Loucy (cell line): ENCODE results near the gene SHISA6.

Experiments
- H2AFZ ChIP-seq: fragments of 200-600 bp; sonication (generic); 2 replicates; pipeline ENCODE4 v1.6.0; 2016; ENCODE audit warnings: antibody characterized with exemption, mild to moderate bottlenecking, low read length, moderate library complexity
- H3F3A ChIP-seq: fragments of 200-600 bp; 2 replicates; pipeline ENCODE4 v1.6.0; 2016; ENCODE audit warnings: antibody characterized with exemption, low read depth, mild to moderate bottlenecking
- H3K27me3 ChIP-seq: fragments of 200-600 bp; sonication (generic); 2 replicates; pipeline ENCODE4 v1.6.1; 2014; ENCODE audit warnings: low read length, mild to moderate bottlenecking; ENCODE audit not compliant: insufficient read depth, poor library complexity, severe bottlenecking
- H3K36me3 ChIP-seq: fragments of 200-600 bp; sonication (generic); 2 replicates; pipeline ENCODE4 v1.6.1; 2016; ENCODE audit warnings: low read length; ENCODE audit not compliant: insufficient read depth
- H3K4me1 ChIP-seq: fragments of 200-600 bp; sonication (generic); 2 replicates; pipeline ENCODE4 v1.5.1; 2014; ENCODE audit warnings: low read length, mild to moderate bottlenecking; ENCODE audit not compliant: insufficient read depth, poor library complexity, severe bottlenecking
- H3K4me2 ChIP-seq: fragments of 200-600 bp; sonication (generic); 2 replicates; pipeline ENCODE4 v1.6.0; 2014; ENCODE audit warnings: antibody characterized with exemption, low read length, low read depth, mild to moderate bottlenecking; ENCODE audit not compliant: poor library complexity, severe bottlenecking
- H3K4me3 ChIP-seq: fragments of 200-600 bp; sonication (generic); 2 replicates; pipeline ENCODE4 v1.5.1; 2014; ENCODE audit warnings: low read length, mild to moderate bottlenecking, mixed read lengths; ENCODE audit not compliant: poor library complexity, severe bottlenecking
- H3K79me2 ChIP-seq: fragments of 200-600 bp; sonication (generic); 2 replicates; pipeline ENCODE4 v1.6.1; 2014; ENCODE audit warnings: low read length; ENCODE audit not compliant: insufficient read depth
- H3K9ac ChIP-seq: fragments of 200-600 bp; sonication (generic); 2 replicates; pipeline ENCODE4 v1.6.0; 2014; ENCODE audit warnings: mild to moderate bottlenecking, low read depth, low read length, moderate library complexity; ENCODE audit not compliant: poor library complexity, severe bottlenecking
- H3K9me2 ChIP-seq: fragments of 200-600 bp; sonication (generic); replicated peaks from 2 replicates; pipeline ENCODE4 v1.6.1; 2016; ENCODE audit warnings: low read depth, low read length, mixed read lengths
- H3K9me3 ChIP-seq: fragments of 200-600 bp; sonication (generic); 2 replicates; pipeline ENCODE4 v1.6.1; 2014; ENCODE audit warnings: mild to moderate bottlenecking, antibody characterized with exemption, low read length, low read depth; ENCODE audit not compliant: insufficient read depth
- H4K20me1 ChIP-seq: fragments of 200-600 bp; sonication (generic); 2 replicates; pipeline ENCODE4 v1.6.0; 2014; ENCODE audit warnings: antibody characterized with exemption, low read length, mild to moderate bottlenecking; ENCODE audit not compliant: insufficient read depth, poor library complexity, severe bottlenecking
- EZH2phosphoT487 ChIP-seq: fragments of 200-600 bp; IDR thresholded peaks from 2 replicates; pipeline ENCODE4 v1.6.1; 2018; ENCODE audit warnings: antibody characterized with exemption, mild to moderate bottlenecking, moderate library complexity, borderline replicate concordance
- TF ChIP-seq, protein P1 (sequence below): fragments of 200-600 bp; sonication (generic); conservative IDR thresholded peaks from 2 replicates; pipeline ENCODE4 v1.5.1; 2014; ENCODE audit warnings: mild to moderate bottlenecking, antibody characterized with exemption, low read length

Gene SHISA6

DNA sequence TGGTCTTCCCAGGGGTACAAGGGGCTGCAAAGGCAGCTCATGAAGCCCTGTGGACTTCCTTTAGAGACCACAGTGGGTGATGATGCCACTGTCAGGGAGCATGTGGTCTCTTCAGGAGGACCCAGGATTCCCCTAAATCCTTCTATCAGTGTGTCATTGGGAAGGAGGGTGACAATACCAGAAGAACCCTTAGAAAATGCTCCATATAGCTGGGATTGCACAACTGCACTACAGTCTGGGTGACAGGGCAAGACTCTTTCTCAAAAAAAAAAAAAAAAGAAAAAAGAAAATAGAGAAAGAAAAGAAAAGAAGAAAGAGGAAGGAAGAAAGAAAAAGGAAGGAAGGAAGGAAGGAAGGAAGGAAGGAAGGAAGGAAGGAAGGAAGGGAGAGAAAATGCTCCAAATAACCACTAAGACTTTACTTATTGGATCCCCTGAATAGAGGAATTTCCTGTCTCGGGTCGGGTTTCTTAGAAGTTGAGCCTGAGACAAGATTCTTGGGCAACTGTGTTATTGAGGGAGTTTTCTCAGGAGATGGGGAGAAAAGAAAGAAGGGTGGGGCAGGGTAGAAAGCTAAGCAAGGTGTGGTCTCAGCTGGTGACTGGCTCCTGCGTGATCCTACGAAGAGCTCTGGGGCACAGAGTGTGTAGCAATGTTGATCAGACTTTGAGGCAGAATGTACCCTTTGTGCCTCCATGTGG lies 274.1 kb downstream of the SHISA6 start:
- Histone ChIP-seq H3K9me2 (no peaks in the 10 kb centered on the region), H3K36me3 (no peaks in the 10 kb centered on the region), H3K27me3 (no peaks in the 10 kb centered on the region), H2AFZ (no peak overlapping the region), H3F3A (no peaks in the 10 kb centered on the region), H3K4me3 (no peak overlapping the region), H3K79me2 (no peaks in the 10 kb centered on the region), H3K4me2 (no peak overlapping the region), H4K20me1 (no peaks in the 10 kb centered on the region), H3K9ac (no peak overlapping the region), H3K9me3 (no peaks in the 10 kb centered on the region; the same call in 1 of the 2 replicates), H3K4me1 (no peaks in the 10 kb centered on the region)
- TF ChIP-seq, protein P1, sequence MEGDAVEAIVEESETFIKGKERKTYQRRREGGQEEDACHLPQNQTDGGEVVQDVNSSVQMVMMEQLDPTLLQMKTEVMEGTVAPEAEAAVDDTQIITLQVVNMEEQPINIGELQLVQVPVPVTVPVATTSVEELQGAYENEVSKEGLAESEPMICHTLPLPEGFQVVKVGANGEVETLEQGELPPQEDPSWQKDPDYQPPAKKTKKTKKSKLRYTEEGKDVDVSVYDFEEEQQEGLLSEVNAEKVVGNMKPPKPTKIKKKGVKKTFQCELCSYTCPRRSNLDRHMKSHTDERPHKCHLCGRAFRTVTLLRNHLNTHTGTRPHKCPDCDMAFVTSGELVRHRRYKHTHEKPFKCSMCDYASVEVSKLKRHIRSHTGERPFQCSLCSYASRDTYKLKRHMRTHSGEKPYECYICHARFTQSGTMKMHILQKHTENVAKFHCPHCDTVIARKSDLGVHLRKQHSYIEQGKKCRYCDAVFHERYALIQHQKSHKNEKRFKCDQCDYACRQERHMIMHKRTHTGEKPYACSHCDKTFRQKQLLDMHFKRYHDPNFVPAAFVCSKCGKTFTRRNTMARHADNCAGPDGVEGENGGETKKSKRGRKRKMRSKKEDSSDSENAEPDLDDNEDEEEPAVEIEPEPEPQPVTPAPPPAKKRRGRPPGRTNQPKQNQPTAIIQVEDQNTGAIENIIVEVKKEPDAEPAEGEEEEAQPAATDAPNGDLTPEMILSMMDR: no peak
- no peak for TF ChIP-seq EZH2phosphoT487

DNA sequence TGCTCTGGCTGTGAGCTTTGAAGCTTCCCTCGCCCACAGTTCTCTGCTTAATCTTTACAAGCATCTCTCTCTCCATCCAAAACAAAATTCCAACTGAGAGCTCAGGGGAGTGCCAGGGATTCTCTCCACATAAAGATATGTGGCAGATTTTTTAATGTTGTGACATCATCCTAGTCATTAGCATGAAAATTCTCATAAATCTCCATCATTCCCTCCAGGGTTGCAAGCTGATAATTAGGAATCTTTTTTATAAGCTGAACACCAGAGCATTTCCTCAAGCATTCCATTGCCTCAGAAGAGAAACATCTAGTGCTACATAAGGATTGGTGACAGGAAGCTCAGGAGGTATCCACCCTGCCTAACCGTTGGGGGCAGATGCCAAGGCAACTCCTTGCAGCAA lies 274.9 kb downstream of the SHISA6 start:
- Histone ChIP-seq H3K79me2 (no peaks in the 10 kb centered on the region), H3K9me3 (no peaks in the 10 kb centered on the region; the same call in 1 of the 2 replicates), H2AFZ (no peak overlapping the region), H3K4me2 (no peak overlapping the region), H3K4me3 (no peak overlapping the region), H4K20me1 (no peaks in the 10 kb centered on the region), H3K9me2 (no peaks in the 10 kb centered on the region), H3F3A (no peaks in the 10 kb centered on the region), H3K36me3 (no peaks in the 10 kb centered on the region), H3K4me1 (no peaks in the 10 kb centered on the region), H3K9ac (no peak overlapping the region), H3K27me3 (no peaks in the 10 kb centered on the region)
- TF ChIP-seq, protein P1: no peak
- no peak for TF ChIP-seq EZH2phosphoT487

DNA sequence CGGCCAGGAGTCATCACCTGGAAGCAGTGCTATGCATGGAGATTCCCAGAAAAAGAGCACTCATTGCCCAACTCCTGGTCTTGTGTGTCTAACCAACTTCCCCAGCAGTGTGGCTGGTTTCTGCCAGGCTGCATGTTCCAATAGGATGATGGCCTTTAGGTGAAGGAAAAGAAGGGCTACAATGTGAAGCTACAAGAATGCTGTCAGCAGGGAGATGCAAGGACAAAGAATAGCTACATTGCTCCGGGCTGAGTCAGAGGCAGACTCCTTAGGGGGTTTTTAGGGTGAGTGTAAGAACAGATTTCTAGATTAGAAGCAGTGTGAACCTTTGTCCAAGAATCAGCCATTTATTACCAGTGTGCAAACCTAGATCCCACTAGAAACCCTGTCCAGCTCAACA lies 294.2 kb downstream of the SHISA6 start:
- no peak overlapping the region for H3K9ac ChIP-seq
- no peaks in the 10 kb centered on the region for H3K36me3 ChIP-seq
- H3K4me3 ChIP-seq: no peak overlapping the region
- H3K9me3 ChIP-seq: no peaks in the 10 kb centered on the region
- no peaks in the 10 kb centered on the region for H3K4me1 ChIP-seq
- H2AFZ ChIP-seq: no peak overlapping the region
- no peaks in the 10 kb centered on the region for H3K79me2 ChIP-seq
- no peak for TF ChIP-seq EZH2phosphoT487
- TF ChIP-seq, protein P1: no peak
- H3K4me2 ChIP-seq: no peak overlapping the region
- H4K20me1 ChIP-seq: no peaks in the 10 kb centered on the region
- no peaks in the 10 kb centered on the region for H3F3A ChIP-seq
- no peaks in the 10 kb centered on the region for H3K9me2 ChIP-seq
- no peaks in the 10 kb centered on the region for H3K27me3 ChIP-seq
